GM19240 (cell line): Measurements from ENCODE around the gene CRACR2B.

Experiments
- DNase-seq: peaks from one replicate; pipeline ENCODE4 v3.0.0; 2011; ENCODE audit warnings: low spot score; ENCODE audit not compliant: insufficient read length

CRACR2B gene

DNA sequence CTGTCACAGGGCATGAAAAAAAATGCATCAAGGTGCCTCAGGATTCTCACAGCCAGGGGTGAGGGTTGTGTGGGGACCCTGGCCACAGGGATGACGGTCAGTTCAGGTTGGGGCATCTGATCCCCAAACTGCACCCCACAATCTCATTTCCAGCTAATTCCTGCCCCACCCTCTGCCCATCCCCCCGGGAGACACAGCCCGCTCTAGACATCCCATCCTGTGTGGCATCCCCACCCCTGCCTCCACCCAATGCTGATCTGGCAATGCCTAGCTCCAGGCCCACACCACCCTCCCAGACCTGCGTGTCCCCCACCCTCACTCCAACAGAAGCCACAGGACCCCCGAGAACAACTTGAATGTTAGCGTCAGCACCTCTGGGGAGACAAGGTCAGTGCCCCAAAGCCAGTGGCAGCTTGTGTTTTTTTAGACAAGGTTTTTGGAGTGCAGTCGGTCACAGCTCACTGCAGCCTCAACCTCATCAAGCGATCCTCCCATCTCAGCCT is 40.2 kb downstream of the CRACR2B start:
- DNase-seq = no peak

- no peak for DNase-seq
These were observed 40.7 kb downstream of the CRACR2B start for GRCh38 chr11:868394-868793.

DNA sequence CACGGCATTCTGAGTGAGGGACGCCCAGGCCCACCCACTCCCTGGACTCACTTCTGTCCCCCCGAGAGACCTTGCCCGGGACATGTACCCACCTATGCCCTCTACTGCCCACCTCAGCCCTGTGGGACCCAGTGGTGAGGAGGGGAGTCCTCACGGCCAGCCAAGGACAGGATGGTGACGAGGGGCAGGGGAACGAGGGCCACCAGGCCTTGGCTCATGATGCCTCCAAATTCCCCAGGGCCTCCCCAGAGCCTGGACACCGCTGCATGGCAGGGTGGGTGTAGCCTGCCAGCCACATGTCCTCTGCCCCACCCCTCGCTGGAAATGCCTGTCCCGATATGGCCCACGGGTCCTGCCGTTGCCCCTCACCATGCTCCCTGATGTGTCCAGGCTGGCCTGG is 41.1 kb downstream of the CRACR2B start:
- no peak for DNase-seq

- no peak for DNase-seq
These were observed 41.8 kb downstream of the CRACR2B start for GRCh38 chr11:869399-870126.

- no peak for DNase-seq
These were observed 42.4 kb downstream of the CRACR2B start for GRCh38 chr11:870127-870413.

DNA sequence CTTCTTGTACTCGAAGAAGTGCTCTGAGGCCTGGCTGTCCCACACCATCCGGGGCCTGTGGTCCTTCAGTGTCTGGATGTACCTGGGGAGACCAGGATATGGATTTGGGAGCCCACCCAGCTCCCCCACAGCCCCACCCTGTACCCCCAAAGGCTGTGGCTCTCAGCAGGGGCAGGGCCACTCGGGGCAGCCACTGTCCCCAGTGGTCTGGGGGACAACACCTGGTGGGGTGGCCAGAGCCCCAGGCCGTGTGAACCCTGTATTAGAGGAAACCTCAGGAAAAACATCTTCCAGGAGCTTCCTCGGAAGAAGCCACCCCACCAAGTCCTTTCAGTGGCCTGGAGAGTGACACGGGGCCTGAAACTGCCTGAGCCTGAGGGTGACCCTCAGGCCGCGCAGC is 42.7 kb downstream of the CRACR2B start:
- no peak for DNase-seq

- DNase-seq = no peak
These were observed 43.8 kb downstream of the CRACR2B start for GRCh38 chr11:871472-871871.

GRCh38 chr11:872799-873198 is 45.1 kb downstream of the CRACR2B start:
- DNase-seq = no peak

GRCh38 chr11:873706-874105 is 46.0 kb downstream of the CRACR2B start:
- no peak for DNase-seq

- DNase-seq = no peak
These were observed 47.5 kb downstream of the CRACR2B start for GRCh38 chr11:875203-875602.

DNA sequence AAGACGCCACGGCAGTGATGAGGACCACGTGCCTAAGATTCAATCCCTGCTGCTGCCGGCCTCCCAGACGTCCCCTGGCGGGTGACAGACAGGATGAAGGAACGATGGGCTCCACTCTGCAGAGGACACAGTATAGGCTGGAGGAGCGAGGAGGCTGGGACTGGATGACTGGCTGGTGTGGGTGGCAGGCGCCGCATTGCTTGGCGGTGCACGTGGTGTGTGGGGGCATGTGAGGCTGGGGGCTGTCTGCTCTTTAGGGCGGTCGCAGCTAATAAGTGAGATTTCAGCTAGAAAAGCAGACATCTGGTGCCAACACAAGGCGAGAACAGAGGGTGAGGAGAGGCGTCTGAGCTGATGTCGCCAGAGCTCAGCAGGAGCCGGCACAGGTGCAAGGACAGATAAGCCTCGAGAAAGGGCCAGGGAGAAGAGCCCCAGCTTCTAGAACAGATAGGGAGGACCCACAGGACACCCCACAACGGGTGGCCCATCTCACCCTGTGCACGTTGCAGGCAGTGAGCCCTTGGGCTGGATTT is 48.1 kb downstream of the CRACR2B start:
- DNase-seq = no peak

- no peak for DNase-seq
These were observed 48.8 kb downstream of the CRACR2B start for GRCh38 chr11:876545-876944.

- DNase-seq = no peak
These were observed 49.8 kb downstream of the CRACR2B start for GRCh38 chr11:877565-877964.

DNA sequence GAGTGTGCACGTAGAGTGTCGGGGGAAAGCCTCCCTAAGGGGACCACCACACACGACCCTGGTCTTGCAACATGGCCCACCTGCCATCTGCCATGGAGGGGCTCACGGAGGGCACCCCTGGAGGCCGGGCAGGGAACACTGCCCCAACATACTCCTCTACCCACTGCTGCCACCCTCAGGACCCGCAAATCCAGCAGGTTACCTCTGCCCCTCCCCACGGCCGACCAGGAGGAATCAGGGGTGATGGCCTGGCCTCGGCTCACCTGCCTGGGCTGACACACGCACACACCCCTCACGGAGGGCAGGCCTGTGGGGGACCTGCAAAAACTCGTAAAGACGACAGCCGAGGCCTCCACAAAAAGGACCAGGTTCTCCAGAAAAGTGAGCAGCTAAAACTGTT is 52.7 kb downstream of the CRACR2B start:
- DNase-seq = no peak
